HG03139 (cell line): ENCODE results near the gene SPNS1.
A peak's percentile ranks its signal among the peaks of the same experiment; 100 is the strongest.
"Not testable (repeated sequence)": the region's sequence is repeated elsewhere in the genome, so short reads cannot be mapped to it uniquely, and the experiment has no call there.

Source experiments
- ATAC-seq: cut with Tn5 transposase; IDR thresholded peaks from one replicate; pipeline ENCODE4 v1.9.1; 2021; ENCODE audit not compliant: unreplicated experiment

SPNS1 gene

DNA sequence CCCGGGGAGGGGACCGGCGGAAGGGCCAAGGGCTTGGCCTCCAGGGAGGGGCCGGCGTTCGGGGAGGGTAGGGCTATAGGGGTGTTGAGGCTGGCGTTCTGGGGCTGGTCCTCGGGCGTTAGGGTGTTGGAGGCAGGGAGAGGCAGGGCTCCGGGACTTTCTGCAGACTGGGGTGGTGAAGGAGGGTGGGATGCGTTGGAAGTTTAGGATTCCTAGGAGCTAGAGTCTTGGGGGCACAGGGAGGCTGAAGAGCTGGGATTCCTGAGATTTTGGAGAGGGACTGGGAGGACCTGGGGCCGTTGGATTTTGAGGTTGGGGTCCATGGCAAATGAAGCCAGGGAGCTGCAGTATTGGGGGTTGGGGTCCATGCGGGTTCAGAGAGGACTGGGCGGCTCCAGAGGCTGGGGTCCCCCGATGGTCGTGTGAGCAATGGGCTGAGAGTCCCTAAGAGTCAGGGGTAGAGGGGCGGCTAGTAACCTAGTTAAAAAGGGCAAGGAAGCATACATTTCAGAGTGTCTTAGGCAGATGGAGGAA, 23.1 kb upstream of the SPNS1 start:
- no peak for ATAC-seq

DNA sequence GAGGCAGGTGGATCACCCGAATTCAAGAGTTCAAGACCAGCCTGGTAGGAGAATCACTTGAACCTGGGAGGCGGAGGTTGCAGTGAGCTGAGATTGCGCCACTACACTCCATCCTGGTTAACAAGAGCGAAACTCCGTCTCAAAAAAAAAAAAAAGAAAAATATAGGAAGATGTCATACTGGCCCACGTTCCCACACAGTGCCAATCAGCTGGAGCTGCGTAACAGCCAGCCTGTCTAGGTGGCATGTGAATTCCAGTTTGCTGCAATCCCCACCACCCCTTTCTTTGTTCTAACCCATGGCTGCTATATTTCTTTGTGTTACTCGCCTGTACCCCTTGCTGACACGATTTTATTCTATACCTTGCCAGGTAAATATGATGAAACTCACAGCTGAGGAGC, 16.4 kb upstream of the SPNS1 start:
- no peak for ATAC-seq

DNA sequence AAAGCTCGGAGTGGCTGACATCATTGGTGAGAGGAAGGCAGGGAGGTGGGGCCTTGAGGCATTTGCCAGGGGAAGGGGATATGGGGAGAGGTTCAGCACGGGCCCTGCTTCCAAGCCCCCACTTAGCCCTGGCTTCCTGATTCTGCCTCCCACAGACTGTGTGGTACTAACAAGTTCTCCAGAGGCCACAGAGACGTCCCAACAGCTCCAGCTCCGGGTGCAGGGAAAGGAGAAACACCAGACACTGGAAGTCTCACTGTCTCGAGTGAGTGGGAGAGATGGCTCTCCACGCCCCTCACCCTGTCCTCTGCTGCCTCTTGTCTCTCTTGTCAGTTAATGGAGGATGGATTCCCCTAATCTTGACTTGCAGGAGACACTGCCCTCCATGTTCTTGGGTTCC, 15.7 kb upstream of the SPNS1 start:
- no peak for ATAC-seq

DNA sequence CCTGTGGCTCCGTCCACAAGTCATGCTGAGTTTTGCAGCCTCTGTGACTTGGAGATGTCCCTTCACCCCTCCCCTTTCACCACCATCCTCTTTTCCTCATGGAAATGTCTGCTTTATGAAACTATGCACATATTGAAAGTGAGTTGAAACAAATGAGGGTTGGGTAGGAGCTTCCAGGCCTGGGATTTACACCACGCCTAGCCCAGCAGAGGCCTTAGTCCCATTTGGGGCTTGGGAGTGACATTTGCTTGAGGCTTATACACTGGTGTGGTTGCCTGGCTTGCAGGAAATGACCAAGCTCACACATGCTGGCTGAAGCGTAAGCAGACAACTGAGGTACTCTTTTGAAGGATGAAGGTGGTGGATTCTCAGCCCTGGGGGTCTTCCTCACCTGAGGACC, 10.5 kb upstream of the SPNS1 start:
- ATAC-seq, result no peak

DNA sequence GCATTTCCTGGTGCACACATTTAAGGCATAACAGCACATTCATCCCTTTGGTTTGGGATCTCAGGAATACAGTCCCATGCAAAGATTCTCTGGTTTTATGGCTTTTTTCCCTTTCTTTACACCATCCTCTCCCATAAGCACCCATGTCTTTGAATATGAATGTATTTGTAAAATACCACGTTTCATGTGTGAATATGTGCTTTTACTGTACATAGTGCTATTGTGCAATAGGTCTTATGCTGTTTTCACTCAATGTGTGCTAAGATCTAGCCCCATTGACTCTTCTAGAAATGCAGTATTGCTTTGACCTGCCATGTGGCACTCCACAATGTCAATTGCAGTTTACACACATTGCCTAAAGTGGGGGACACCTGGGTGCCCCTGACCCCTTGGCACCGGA, 10.1 kb upstream of the SPNS1 start:
- ATAC-seq, result no peak

DNA sequence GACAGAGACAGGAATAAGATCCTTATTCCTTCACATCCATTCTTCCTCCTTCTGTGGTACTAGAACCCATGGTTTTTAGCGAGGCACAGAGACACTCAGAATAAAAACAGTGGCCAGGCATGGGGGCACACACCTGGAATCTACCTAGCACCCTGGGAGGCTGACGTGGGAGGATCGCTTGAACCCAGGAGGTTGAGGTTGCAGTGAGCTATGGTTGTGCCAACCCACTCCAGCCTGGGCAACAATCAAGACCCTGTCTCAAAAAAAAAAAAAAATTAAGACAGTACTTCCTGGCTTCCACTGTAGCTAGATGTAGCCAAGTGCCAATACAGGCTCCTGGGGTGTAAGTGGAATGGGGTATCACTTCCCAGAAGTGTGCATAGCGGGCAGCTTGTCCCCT, 7.4 kb upstream of the SPNS1 start:
- ATAC-seq, result no peak

DNA sequence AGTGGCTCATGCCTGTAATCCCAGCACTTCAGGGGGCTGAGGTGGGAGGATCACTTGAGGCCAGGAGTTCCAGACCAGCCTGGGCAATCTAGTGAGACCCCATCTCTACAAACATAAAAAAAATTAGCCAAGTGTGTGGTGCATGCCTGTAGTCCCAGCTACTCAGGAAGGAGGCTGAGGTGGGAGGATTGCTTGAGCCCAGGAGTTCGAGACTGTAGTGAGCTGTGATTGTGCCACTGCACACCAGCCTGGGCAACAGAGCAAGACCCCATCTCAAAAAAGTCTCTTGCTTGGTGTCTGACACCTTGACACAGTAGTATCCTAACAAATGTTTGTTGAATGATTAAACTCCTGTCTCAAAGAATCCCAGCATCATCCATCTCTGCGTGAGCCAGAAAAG, 4.9 kb upstream of the SPNS1 start:
- ATAC-seq, result not testable (repeated sequence)

DNA sequence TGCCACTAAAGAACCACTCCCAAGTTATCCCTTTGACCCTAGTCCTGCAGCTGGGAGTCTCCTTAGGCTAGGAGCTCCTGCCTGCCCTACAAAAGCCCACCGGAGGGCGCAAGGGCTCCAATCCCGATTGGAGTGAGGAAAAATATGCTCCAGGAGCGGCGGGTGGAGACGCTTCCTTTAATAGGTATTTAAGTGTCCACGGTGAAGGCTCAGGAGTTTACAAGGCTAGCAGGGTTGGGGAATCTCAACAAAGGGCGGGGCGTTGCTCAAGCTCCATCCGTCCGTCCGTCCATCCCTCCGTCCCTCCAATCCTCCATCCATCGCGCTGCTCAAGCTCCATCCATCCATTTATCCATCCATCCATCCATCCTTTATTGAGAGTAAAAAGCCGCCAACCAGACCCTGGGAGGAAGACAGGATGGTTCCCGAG, 556 bp upstream of the SPNS1 start:
- ATAC-seq, result no peak

DNA sequence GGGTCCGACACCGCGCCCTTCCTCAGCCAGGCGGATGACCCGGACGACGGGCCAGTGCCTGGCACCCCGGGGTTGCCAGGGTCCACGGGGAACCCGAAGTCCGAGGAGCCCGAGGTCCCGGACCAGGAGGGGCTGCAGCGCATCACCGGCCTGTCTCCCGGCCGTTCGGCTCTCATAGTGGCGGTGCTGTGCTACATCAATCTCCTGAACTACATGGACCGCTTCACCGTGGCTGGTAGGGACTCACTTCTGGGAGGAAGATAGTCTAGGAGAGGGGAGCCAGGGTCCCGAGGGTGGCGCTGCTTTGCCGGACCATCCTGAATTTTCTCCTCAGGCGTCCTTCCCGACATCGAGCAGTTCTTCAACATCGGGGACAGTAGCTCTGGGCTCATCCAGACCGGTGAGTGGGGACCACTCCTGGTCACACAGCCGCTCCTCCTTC, 601 bp downstream of the SPNS1 start:
- ATAC-seq, result peak; percentile 8

DNA sequence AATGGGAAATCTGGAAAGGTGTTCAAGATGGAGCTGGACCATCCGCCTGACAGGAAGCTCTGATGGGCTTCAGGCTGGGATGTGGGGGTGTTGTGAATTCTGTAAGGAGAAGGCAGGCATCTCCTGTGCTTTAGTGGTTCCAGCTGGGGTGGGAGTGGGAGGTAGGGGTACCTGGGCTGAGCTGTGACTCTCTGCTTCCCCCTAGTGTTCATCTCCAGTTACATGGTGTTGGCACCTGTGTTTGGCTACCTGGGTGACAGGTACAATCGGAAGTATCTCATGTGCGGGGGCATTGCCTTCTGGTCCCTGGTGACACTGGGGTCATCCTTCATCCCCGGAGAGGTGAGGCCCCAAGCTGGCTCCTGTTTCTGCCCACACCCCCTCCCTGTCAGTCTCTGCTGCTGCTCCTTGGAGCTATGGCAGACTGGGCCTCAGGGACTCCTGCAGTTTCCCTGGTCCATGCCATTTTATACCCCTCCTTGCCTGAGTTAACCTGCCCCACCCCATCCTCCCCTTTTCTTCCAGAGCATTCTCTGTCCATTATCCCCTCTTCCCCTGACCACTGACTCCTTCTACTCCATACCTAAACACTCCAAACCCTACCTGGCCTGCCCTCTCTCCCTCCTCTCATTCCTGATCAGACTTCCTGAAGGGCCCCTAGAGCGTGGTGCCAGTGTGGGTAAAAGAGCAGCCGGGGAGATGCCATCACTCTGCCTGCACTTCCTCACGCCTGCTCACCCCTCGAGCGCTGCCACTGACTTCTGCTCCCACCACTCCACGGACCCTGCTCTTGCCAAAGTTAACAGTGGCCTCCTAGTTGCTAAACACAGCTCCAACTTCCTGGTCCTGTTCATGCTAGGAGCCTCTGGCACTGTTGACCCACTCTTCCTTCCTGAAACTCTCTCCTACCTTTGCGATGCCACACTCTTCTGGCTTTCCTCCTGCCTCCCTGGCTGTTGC, 3.4 kb downstream of the SPNS1 start:
- ATAC-seq, result no peak

DNA sequence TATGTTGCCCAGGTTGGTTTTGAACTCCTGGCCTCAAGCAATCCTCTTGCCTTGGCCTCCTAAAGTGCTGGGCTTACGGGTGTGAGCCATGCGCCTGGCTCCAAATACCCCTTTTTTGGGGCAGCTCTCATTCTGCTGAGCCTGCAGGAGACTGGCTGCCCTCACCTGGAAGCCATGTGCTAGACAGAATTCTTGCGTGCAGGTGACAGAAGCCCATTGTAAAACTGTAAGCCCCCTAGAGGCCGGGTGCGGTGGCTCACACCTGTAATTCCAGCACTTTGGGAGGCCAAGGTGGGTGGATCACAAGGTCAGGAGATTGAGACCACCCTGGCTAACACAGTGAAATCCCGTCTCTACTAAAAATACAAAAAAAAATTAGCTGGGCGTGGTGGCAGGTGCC, 5.8 kb downstream of the SPNS1 start:
- ATAC-seq, result not testable (repeated sequence)

DNA sequence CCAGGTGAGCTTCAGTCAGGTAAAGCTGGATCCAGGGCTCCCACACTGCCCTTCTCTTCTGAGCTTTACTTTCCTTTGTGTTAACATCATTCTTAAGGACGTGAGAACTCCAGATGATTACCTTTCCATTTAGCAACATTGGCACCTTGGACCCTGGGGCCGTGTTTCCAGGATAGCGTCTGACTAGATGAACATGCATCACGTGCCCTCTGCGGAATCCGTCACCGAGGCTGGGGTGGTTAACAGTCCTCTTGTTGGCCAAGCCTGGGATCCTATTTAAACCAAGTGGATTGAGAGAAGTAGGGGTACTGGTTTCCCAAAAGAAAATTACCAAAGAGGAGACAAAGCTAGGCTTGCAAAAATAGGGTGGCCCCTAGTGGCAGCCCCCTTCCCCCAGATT, 6.4 kb downstream of the SPNS1 start:
- no peak for ATAC-seq

DNA sequence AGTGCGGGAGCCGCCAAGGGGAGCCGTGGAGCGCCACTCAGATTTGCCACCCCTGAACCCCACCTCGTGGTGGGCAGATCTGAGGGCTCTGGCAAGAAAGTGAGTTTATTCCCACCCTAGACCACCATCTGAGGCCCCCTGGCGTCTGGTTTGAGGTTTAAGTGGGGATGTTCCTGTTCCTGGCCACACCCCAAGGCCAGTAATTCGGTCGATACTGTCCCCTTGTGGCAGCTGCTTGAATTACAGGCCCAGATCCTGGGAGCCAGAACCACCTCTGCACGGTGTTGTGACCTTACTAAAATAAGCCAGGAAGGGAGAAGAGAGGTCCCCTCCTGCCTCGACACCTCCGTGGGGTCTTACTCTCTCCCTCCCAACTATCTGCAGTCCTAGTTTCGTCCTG, 6.9 kb downstream of the SPNS1 start:
- ATAC-seq, result no peak

DNA sequence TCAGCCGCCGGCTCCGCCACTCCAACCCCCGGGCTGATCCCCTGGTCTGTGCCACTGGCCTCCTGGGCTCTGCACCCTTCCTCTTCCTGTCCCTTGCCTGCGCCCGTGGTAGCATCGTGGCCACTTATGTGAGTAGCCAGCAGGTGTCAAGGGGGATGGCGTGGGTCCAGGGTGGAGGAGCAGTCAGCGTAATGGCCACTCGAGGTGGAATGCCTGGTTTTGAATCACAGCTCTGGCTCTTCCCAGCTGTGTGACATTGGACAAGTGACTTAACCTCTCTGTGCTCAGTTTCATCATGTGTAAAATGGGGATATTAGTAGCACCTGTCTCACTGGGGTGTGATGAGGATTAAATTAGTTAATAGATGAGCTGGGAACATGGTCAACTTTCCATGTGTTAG, 7.8 kb downstream of the SPNS1 start:
- ATAC-seq, result no peak

DNA sequence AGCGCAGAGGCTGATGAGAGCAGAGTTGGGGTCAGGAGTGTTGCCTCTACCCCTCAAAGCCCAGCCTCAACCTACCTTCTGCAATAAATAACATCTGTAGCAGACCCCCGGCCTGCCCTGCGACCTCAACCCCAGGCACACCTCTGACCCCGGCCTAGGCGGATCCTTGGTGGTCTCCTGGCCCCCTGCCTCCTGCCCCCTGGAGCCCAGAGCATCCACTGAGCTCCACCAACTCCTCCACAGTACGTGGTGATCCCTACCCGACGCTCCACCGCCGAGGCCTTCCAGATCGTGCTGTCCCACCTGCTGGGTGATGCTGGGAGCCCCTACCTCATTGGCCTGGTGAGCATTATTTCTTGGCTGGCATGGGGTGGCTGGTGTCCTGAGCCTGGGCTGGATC, 8.4 kb downstream of the SPNS1 start:
- ATAC-seq, result no peak

DNA sequence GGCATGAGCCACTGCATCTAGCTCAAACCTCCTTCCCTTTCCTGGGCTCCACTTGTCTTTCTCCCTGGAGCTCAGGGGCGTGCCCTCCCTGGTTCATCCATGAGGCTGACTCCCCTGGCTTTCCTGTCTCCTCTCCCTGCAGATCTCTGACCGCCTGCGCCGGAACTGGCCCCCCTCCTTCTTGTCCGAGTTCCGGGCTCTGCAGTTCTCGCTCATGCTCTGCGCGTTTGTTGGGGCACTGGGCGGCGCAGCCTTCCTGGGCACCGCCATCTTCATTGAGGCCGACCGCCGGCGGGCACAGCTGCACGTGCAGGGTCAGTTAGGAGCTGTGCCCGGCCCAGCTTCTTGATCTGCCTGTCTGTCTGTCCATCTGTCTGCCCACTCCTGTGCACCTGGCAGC, 9.1 kb downstream of the SPNS1 start:
- ATAC-seq, result no peak

DNA sequence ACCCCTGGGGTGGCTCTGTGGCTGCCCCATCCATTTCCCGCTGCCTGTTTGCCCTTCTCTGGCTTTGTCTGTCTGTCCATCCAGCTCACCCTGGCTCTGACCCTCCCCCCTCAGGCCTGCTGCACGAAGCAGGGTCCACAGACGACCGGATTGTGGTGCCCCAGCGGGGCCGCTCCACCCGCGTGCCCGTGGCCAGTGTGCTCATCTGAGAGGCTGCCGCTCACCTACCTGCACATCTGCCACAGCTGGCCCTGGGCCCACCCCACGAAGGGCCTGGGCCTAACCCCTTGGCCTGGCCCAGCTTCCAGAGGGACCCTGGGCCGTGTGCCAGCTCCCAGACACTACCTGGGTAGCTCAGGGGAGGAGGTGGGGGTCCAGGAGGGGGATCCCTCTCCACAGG, 9.5 kb downstream of the SPNS1 start:
- no peak for ATAC-seq

DNA sequence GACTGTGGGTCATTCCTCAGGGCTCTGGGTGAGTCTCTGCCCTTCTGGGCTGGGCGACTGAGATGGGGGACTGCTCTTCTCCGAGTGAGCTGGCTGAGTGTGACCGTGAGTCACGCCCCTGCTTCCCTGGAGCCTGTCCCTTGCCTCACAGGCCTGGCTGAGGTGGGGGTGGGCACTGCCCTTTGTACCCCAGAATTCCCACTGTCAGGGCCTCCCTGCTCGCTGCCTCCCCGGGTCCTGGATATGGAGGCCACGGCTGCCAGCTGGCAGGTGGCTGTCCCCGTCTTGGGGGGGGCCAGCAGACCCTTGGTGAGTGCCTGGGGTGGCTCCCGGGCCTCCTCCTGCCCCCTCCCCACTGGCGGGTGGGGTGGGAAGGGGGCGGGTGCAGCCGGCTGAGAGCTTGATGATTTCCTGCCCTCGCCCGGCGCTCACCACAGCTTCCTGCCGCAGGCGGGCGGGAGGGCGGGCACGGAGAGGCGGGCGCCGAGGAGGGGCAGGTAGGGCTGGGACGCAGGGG, 10.1 kb downstream of the SPNS1 start, which contains the start of gene LAT:
TSS of gene LAT (plus strand) at position 434 of the 517 bp plus-strand sequence. CDS start 366 bp downstream, outside the sequence.
- no peak for ATAC-seq

DNA sequence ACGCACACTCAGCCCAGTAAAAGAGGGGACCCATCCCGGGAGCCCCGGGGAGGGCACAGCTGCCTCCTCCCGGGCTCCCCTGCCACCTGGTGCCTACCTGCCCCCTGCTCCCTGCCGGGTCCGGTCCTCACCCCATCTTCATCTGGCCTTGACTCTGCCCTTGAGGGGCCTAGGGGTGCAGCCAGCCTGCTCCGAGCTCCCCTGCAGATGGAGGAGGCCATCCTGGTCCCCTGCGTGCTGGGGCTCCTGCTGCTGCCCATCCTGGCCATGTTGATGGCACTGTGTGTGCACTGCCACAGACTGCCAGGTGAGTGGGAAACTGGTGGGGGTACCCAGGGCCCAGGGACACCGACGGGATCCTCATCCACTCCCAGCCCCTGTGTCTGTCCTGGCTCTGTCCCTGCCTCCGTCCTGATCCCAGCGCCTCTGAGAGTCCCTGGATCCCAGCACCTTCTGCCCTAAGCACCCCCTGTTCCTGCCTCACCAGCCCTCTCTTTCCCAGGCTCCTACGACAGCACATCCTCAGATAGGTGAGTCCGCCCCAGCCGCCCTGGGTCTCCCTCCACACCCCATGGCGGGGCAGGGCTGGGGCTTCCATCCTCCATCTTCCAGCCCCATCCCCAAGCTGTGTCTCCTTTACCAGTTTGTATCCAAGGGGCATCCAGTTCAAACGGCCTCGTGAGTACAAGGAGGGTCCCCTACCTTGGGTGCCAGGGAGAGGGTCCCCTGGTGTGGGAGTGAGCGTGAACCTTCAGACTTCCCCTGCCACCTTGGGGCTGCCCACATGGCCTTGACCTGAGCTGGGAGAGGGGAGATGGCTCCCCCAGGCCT, 10.8 kb downstream of the SPNS1 start:
- no peak for ATAC-seq

DNA sequence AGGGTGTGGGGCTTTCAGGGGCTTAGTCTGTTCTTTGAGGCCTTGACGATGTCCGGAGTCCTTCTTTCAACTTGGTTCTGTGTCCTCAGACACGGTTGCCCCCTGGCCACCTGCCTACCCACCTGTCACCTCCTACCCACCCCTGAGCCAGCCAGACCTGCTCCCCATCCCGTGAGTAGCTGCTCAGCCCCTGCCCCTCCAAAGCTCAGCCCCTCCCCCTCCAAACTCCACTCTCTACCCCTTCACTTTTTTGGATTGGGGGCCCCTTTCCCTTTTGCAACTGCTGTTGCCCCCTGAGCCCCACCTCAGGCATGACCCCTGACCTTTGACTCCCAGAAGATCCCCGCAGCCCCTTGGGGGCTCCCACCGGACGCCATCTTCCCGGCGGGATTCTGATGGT, 11.5 kb downstream of the SPNS1 start:
- no peak for ATAC-seq

DNA sequence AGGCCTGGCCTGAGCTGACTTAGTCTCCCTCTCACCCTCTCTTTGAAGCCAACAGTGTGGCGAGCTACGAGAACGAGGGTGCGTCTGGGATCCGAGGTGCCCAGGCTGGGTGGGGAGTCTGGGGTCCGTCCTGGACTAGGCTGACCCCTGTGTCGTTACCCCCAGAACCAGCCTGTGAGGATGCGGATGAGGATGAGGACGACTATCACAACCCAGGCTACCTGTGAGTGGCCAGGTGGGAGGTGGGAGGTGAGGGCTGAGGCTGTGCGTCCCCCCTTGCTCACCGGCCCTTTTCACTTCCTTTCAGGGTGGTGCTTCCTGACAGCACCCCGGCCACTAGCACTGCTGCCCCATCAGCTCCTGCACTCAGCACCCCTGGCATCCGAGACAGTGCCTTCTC, 11.9 kb downstream of the SPNS1 start:
- ATAC-seq, result no peak
